CD1c-positive myeloid dendritic cell (primary cell): Measurements from ENCODE around the gene GAD2.

Experiments
- DNase-seq: peaks from one replicate; pipeline ENCODE4 v3.0.0-alpha.2; 2016; ENCODE audit errors: extremely low spot score

GAD2 gene

DNA sequence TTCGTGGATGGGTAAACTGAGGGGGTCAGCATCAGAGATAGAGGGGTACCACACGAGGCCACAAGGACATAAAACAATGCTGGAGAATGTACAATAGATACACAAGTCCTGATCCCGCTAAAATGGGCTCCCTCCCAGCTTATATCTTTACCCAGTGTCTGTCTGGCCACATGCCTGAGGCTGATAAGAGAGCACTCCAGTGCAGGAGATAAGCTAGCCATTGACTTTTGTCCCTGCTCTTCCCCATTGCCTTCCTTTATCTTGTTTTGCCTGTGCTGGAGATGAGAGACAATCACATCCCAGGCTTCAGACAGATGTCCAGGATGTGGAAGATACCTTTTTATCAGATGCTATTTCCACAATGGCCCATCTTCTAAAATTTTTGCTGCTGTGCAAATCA lies 6.0 kb downstream of the GAD2 start:
- no peak for DNase-seq

GRCh38 chr10:26225322-26225721 lies 8.7 kb downstream of the GAD2 start:
- no peak for DNase-seq

DNA sequence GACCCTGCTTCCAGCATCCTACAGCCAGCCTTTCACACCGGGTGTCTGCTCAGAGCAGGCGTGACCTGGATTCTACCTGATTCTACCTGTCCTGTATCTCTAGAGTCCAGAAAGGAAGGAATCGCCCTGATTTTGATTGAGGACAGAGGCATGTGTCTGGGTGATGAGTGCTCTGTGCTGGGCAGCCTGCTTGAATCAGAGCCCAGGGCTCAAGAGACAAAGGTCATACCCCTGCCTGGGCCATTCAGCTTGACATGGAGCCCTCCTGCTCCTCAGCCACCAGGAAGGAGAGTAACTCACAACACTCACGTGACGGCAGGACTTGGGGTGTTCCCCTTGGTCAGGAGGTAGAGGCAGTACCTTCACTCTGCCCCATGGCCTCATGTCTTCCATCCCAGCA lies 11.2 kb downstream of the GAD2 start:
- no peak for DNase-seq

DNA sequence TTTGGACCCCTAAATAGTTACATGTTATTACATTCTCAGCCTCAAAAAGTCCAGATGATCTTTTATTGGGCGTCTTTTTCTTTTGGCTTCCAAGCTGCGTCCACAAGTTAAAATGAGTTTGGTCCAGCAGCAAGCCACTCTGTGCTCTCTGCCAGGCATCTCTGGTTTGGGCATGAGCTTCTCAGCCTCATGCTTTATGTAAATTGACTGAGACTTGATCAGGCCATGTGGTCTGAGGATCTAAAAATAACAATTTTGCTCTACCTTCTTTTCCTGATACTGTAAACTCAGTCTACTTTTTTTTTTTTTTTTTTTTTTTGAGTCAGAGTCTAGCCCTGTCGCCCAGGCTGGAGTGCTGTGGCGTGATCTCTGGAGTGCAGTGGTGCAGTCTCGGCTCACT lies 15.6 kb downstream of the GAD2 start:
- DNase-seq = no peak

GRCh38 chr10:26235761-26236160 lies 19.2 kb downstream of the GAD2 start:
- no peak for DNase-seq

DNA sequence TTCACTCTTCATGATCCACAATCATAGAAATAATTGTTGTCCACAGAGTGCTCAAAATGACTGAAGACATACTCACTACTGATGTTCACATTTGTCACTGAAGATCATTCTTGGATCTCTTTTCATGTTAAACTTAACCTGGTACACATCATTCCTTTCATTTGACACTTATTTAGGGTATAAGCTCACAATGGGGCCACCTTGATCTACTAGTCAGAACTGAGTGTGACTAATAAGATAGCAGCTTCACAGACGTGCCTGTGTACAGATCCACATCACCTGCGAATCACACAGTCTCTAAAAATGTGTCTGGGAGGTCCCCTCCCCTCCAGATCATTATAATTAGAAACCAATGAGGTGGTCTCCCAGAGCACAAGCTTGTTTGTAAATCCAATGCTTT lies 21.8 kb downstream of the GAD2 start:
- no peak for DNase-seq

- DNase-seq = no peak
Observed at GRCh38 chr10:26242706-26243350, 26.3 kb downstream of the GAD2 start.

- no peak for DNase-seq
Observed at GRCh38 chr10:26243351-26243720, 26.8 kb downstream of the GAD2 start.

DNA sequence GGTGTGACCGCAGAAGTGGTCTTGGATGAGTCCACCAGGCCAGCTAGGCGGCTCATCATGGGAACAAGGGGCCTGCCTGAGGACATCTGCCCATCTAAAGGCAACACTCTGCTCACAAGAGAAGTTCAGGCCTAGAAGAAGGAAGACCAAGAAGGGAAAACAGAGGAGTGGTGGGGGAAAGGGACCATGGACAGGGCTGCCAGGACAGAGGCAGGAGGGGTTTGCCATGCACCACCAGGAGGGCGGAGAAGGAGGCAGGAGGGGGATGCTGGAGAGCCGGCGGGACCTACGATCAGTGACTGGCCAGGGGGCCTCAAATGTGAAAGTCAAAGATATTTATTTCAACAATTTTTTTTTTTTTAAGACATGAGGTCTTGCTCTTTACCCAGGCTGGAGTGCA lies 33.1 kb downstream of the GAD2 start:
- no peak for DNase-seq

DNA sequence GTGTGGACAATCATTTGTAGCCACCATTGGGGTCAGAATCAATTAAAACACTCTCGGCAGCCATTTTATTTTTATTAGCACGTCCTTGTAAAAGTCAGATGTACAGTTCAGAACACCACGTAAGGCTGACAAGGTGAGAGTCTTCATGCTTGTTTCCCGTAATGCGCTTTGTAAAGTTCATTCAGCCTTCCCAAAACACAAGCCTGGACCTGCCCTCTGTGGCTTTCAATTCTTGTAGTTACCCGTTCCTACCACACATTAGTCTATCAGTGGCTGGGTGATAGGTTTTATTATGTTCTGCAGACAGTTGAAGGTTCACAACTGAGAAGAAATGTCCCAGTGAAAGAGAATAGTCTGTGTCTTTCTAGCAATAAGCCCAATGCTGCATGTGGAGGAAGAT lies 35.4 kb downstream of the GAD2 start:
- no peak for DNase-seq

DNA sequence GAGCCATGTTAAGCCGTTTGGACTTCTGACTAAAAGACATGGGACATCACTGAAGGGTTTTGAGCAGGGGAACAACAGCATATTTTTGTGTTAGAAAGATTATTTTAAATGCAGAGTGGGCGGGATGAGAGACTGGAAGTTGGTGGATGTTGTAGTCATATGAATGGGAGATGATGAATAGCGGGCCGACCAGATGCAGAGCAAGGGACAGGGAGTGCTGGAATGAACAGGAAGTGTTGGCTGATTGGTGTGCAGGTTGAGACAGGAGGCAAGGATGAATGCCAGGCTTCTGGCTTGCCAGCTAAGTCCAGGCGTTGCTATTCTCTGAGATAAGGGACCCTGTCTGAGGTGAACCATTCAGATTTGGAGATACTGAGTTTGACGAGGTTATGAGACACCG lies 38.0 kb downstream of the GAD2 start:
- no peak for DNase-seq

GRCh38 chr10:26259341-26259740 lies 42.8 kb downstream of the GAD2 start:
- DNase-seq = no peak

DNA sequence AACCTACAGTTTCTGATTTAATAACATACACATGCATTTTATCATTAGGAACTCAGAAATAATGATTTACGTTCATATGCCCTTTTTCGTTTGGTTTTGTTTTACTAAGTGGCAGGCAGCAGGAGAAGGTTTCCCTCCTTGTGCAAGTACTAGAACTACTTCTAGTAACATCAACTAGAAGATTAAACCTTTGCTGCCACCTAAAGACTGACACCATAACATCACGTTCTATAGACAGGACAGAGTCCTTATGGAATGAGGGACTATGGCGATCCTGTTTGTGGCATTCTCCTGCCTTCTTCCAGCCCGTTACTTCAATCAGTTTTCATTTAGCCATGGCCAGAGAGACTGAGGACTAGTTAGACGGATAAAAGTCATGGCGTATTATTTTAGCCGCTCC lies 53.2 kb downstream of the GAD2 start:
- DNase-seq = no peak

GRCh38 chr10:26274391-26274790 lies 57.8 kb downstream of the GAD2 start:
- no peak for DNase-seq

GRCh38 chr10:26278295-26278694 lies 61.7 kb downstream of the GAD2 start:
- no peak for DNase-seq

DNA sequence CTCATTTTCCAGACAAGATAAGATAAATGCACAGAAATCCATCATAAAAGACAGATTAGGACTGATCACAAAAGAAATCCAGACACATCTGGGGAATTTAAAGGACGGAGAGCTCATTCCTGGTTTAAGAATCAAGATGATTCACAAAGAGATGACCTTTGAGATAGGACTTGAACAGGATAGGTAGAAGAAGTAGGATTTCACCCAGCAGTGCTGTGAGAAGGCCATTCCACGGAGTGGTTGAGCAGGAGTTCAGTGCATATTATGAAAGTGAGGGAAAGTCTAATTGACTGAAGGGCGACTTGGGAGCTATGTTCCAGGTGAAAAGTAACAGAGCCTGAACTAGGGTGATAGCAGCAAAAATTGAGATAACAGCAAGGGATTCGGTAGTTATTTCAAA lies 73.7 kb downstream of the GAD2 start:
- no peak for DNase-seq

- no peak for DNase-seq
Observed at GRCh38 chr10:26291721-26292480, 75.3 kb downstream of the GAD2 start.

- DNase-seq = no peak
Observed at GRCh38 chr10:26296360-26296759, 79.8 kb downstream of the GAD2 start.

GRCh38 chr10:26300001-26300400 lies 83.4 kb downstream of the GAD2 start:
- DNase-seq = no peak

DNA sequence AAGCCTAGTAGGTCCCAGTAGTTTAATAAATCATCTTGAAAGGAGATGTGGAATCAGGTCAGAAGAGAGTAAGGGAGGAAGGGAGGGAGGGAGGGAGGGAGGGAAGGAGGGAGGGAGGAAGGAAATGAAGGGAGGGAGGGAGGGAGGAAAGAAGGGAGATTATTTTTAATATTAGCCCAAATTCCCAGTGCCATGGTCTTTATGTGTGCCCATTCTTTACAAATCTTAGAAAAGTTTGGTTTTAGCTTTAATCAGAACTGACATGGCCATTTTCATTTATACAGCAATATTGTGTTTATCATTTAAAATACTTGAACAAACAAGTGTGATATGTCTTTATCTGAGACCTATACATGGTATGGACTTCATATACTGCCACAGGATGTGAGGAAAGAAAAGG lies 86.8 kb downstream of the GAD2 start:
- no peak for DNase-seq

DNA sequence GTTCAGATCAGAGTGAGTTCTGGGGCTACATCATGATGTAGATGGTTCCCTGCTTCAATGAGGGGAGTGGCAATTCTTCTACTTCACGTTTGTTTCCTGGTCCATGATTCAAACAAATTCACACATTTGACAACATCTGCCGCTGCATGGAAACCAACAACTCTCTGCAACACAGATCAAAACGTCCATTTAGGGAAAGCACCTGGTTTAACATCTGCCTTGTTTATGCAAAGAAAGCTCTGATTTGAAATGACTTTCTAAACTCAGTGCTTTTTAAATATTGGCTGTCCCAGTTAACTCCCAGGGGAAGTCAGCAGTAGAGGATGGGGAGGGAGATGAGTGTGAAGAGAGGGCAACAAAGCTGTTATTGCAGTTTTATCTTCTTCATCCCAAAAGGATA lies 93.8 kb downstream of the GAD2 start:
- no peak for DNase-seq

DNA sequence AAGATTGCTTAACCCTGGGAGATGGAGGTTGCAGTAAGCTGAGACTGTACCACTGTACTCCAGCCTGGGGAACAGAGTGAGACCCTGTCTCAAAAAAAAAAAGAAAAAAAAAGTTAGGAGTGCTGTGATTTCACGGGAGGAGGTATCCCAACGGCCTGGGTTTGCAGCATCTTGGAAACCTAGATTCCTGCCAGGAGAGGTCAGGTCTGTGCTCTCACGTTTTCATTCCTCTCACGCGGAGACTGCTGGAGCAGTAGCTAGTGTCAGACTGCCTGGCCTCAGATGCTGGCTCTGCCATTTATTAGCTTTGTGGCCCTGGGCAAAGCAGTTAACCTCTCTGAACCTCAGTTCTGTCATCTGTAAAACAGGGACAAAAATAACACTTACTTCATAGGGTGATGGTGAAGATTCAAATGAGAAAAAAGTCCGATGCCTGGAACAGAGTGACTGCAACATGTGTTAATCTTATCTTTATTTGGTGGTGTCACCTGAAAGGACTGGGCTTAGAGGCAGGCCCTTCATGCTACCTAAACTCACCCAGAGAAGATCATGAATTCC lies 94.9 kb downstream of the GAD2 start:
- no peak for DNase-seq

GRCh38 chr10:26314265-26315013 lies 97.9 kb downstream of the GAD2 start:
- DNase-seq = no peak
